22Rv1 (cell line): ENCODE data around the gene GRIK1.

Experiments
- ZFX ChIP-seq: fragments of 450-650 bp; IDR thresholded peaks from 2 replicates; pipeline ENCODE4 v1.6.1; 2017; ENCODE audit warnings: antibody characterized with exemption, borderline replicate concordance
- TF ChIP-seq, protein P1 (sequence below): fragments of 450-650 bp; IDR thresholded peaks from 2 replicates; pipeline ENCODE4 v1.5.1; 2017; ENCODE audit warnings: mild to moderate bottlenecking

DNA sequence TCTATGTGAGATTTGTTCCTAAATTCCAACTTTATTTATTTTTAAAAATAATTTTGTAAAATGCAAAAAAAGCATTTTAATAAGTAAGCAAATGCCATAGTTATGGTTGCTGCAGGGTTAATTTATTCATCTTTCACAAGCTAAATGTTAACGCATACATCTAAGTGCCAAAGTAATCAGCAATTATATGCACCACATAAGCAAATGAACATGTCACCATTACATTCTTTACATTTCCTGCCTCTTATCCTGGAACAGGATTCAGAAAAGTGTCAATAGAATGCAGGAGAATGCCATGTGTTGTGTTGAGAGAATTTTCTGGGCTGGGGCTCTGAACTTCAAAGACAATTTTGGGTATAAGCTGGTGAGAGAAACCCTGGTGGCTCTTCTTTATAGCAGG, 136.6 kb downstream of the GRIK1 start:
- TF ChIP-seq, protein P1, sequence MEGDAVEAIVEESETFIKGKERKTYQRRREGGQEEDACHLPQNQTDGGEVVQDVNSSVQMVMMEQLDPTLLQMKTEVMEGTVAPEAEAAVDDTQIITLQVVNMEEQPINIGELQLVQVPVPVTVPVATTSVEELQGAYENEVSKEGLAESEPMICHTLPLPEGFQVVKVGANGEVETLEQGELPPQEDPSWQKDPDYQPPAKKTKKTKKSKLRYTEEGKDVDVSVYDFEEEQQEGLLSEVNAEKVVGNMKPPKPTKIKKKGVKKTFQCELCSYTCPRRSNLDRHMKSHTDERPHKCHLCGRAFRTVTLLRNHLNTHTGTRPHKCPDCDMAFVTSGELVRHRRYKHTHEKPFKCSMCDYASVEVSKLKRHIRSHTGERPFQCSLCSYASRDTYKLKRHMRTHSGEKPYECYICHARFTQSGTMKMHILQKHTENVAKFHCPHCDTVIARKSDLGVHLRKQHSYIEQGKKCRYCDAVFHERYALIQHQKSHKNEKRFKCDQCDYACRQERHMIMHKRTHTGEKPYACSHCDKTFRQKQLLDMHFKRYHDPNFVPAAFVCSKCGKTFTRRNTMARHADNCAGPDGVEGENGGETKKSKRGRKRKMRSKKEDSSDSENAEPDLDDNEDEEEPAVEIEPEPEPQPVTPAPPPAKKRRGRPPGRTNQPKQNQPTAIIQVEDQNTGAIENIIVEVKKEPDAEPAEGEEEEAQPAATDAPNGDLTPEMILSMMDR, result no peak
- no peak for TF ChIP-seq ZFX
